PC-3 (cell line): ENCODE results near the gene SMCO1. TPM values are rescaled to one million over a fixed set of nuclear protein-coding genes. Genes with fewer than 3 reads are reported as not detected.

ENCODE experiments used
- ATAC-seq: fragments of 200-7000 bp; cut with Tn5 transposase; 2 replicates; pipeline ENCODE4 v1.9.1; 2020; ENCODE audit warnings: mild to moderate bottlenecking, moderate library complexity
- BruUV-seq: library from RNA; stranded (reverse); fragments of 400-500 nt; replicated peaks from 2 replicates; lab custom pipeline; 2021; lab: Mats Ljungman, UMichigan
- CTCF ChIA-PET: fragments of 300-600 bp; sonication (Branson Sonifier 250); formaldehyde crosslinking; loops from one replicate; lab custom pipeline; 2022; ENCODE audit warnings: antibody characterized with exemption; lab: Charles Lee
- POLR2A ChIA-PET: fragments of 300-600 bp; sonication (Branson Sonifier 250); formaldehyde crosslinking; loops from one replicate; lab custom pipeline; 2022; ENCODE audit warnings: antibody characterized with exemption; ENCODE audit not compliant: unreplicated experiment; lab: Charles Lee
- DNase-seq: peaks from one replicate; pipeline ENCODE4 v3.0.0-alpha.2; 2015
- H2AFZ ChIP-seq: fragments of 300-600 bp; sonication (generic); 2 replicates; pipeline ENCODE4 v1.6.0; 2016; ENCODE audit warnings: antibody characterized with exemption, low read length
- H3F3A ChIP-seq: fragments of 300-600 bp; sonication (generic); one replicate; pipeline ENCODE4 v1.6.0; 2017; ENCODE audit warnings: antibody characterized with exemption, low read length, control low read depth, mild to moderate bottlenecking; ENCODE audit not compliant: unreplicated experiment
- H3K27ac ChIP-seq: fragments of 300-600 bp; sonication (generic); 2 replicates; pipeline ENCODE4 v1.5.1; 2016; ENCODE audit warnings: mild to moderate bottlenecking, low read length
- H3K27me3 ChIP-seq: fragments of 300-600 bp; sonication (generic); 2 replicates; pipeline ENCODE4 v1.6.1; 2016; ENCODE audit warnings: low read length, mixed read lengths
- H3K36me3 ChIP-seq: fragments of 300-600 bp; sonication (generic); 2 replicates; pipeline ENCODE4 v1.6.1; 2016; ENCODE audit warnings: low read depth, mixed run types, low read length, mixed read lengths
- H3K4me1 ChIP-seq: fragments of 300-600 bp; sonication (generic); 2 replicates; pipeline ENCODE4 v1.5.1; 2016; ENCODE audit warnings: low read length; ENCODE audit not compliant: insufficient read depth
- H3K4me2 ChIP-seq: fragments of 300-600 bp; sonication (generic); 2 replicates; pipeline ENCODE4 v1.6.0; 2016; ENCODE audit warnings: low read length
- H3K4me3 ChIP-seq: fragments of 300-600 bp; sonication (generic); 2 replicates; pipeline ENCODE4 v1.5.1; 2016; ENCODE audit warnings: mild to moderate bottlenecking, low read length, mixed read lengths
- H3K79me2 ChIP-seq: fragments of 300-600 bp; sonication (generic); 2 replicates; pipeline ENCODE4 v1.6.1; 2017; ENCODE audit warnings: low read length, mixed read lengths
- H3K9ac ChIP-seq: fragments of 300-600 bp; sonication (generic); 2 replicates; pipeline ENCODE4 v1.6.0; 2016; ENCODE audit warnings: mild to moderate bottlenecking, low read length
- H3K9me2 ChIP-seq: fragments of 300-600 bp; sonication (generic); replicated peaks from 2 replicates; pipeline ENCODE4 v1.6.1; 2016; ENCODE audit warnings: mixed run types, low read length, mixed read lengths
- H3K9me3 ChIP-seq: fragments of 300-600 bp; sonication (generic); 2 replicates; pipeline ENCODE4 v1.6.1; 2016; ENCODE audit warnings: low read length, mixed read lengths
- H4K20me1 ChIP-seq: fragments of 300-600 bp; sonication (generic); 2 replicates; pipeline ENCODE4 v1.6.1; 2016; ENCODE audit warnings: low read length, mixed read lengths
- EZH2 ChIP-seq: fragments of 300-600 bp; sonication (generic); IDR thresholded peaks from one replicate; pipeline ENCODE4 v1.6.1; 2017; ENCODE audit warnings: antibody characterized with exemption, mild to moderate bottlenecking, low read length; ENCODE audit not compliant: unreplicated experiment
- EZH2phosphoT487 ChIP-seq: fragments of 300-600 bp; sonication (generic); IDR thresholded peaks from 2 replicates; pipeline ENCODE4 v1.6.1; 2018; ENCODE audit warnings: mild to moderate bottlenecking, antibody characterized with exemption, low read length, borderline replicate concordance
- intact Hi-C: fragments of 100-400 bp; cut with micrococcal nuclease; formaldehyde crosslinking; loops from 2 replicates; pipeline ENCODE4 v1.9.0; 2023
- total RNA-seq: library from RNA; depleted of rRNA; stranded (reverse); fragments of >200 nt; gene quantifications from 2 replicates; pipeline ENCODE4 v1.2.3, GENCODE V29; 2014
- TF ChIP-seq, protein P1 (sequence below): fragments of 300-600 bp; sonication (generic); conservative IDR thresholded peaks from 2 replicates; pipeline ENCODE4 v1.5.1; 2017; ENCODE audit warnings: antibody characterized with exemption, low read depth, mild to moderate bottlenecking, low read length

The SMCO1 gene
- total RNA-seq, 1 experiment from 2014 or later = not detected

DNA sequence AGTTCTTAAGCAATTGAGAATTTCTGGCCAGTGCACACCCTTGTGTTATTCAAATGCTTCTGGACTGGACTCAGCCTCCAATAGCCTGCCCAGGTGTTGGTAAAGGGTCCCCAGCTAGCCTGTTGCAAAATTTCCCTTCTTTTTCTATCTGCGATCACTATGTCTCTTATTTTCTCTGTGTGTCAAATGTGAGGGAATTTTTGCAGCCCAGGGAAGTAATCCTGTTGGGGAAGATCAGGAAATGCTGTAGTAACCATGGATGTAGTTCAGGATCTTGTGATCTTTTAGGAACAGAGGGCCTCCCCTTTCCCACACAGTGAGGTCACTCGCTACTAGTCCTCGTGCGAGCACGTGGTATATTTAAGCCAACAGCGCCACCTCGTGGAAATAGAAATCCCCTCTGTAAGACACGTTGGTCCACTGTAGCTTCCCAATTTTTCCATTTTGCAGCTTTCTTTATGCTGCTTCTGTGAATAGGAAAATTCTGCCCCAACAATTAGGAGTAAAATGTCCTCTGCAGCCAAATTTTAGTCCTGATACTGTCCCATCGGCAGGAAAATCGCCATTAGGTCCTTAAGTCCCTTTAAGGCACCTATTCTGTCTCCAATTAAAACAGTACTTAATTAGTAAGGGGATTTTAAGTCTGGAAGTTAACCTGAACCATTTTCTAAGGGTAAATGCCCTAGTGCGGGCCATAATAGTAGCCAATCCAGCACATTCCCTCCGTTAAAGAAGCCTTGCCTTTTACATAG is 4.0 kb upstream of the SMCO1 start:
- CTCF ChIA-PET = interaction anchor here (0.6 kb wide), 2 partner anchors 237 to 265 kb away, joined by 3 read pairs; no protein-coding TSS in a partner anchor
- Histone ChIP-seq H3K9me2 (no peaks in the 10 kb centered on the region), H3K4me3 (no peak overlapping the region), H3K9ac (no peak overlapping the region), H3K27ac (no peak overlapping the region), H3K4me1 (no peaks in the 10 kb centered on the region), H4K20me1 (no peaks in the 10 kb centered on the region), H3K36me3 (no peaks in the 10 kb centered on the region; the same call in 1 of the 2 replicates), H3K79me2 (no peaks in the 10 kb centered on the region), H3F3A (no peaks in the 10 kb centered on the region), H3K27me3 (no peaks in the 10 kb centered on the region), H3K9me3 (peaks cover 19% of the 10 kb centered on the region), H3K4me2 (no peak overlapping the region), H2AFZ (no peak overlapping the region)
- POLR2A ChIA-PET = no interaction called here
- ATAC-seq = peak; percentile 71
- no TSS peak for BruUV-seq
- intact Hi-C loops = loop anchor here (2.0 kb wide), 1 partner anchor 266 kb away; no protein-coding TSS in a partner anchor
- no peak for TF ChIP-seq EZH2
- TF ChIP-seq, protein P1, sequence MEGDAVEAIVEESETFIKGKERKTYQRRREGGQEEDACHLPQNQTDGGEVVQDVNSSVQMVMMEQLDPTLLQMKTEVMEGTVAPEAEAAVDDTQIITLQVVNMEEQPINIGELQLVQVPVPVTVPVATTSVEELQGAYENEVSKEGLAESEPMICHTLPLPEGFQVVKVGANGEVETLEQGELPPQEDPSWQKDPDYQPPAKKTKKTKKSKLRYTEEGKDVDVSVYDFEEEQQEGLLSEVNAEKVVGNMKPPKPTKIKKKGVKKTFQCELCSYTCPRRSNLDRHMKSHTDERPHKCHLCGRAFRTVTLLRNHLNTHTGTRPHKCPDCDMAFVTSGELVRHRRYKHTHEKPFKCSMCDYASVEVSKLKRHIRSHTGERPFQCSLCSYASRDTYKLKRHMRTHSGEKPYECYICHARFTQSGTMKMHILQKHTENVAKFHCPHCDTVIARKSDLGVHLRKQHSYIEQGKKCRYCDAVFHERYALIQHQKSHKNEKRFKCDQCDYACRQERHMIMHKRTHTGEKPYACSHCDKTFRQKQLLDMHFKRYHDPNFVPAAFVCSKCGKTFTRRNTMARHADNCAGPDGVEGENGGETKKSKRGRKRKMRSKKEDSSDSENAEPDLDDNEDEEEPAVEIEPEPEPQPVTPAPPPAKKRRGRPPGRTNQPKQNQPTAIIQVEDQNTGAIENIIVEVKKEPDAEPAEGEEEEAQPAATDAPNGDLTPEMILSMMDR = peak; percentile 74
- DNase-seq = peak; percentile 86

DNA sequence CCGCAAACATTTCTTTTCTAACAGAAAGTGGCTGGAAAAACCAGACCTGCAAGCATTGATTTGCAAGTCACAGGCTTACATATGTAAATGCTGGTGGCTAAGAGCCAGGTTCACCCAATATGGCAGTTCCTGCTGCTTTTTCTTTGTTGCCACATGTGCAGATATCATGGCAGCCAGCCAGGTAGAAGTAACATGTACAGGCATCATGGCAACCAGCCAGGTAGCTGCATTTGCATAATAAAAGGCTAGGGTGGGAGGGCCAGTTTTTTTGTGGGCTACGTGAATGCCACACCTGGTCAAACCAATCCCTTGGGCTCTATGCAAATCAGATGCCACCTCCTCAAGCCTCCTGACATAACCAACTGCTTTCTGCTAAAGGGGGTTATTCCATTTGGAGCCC is 2.8 kb upstream of the SMCO1 start:
- Histone ChIP-seq H3K9me2 (no peaks in the 10 kb centered on the region), H2AFZ (no peak overlapping the region), H3K27me3 (no peaks in the 10 kb centered on the region), H3K79me2 (no peaks in the 10 kb centered on the region), H3F3A (no peaks in the 10 kb centered on the region), H3K27ac (no peak overlapping the region), H4K20me1 (no peaks in the 10 kb centered on the region), H3K9me3 (peaks cover 19% of the 10 kb centered on the region), H3K4me3 (no peak overlapping the region), H3K4me2 (no peak overlapping the region), H3K4me1 (no peaks in the 10 kb centered on the region), H3K36me3 (no peaks in the 10 kb centered on the region; the same call in 1 of the 2 replicates), H3K9ac (no peak overlapping the region)
- intact Hi-C loops = loop anchor here (2.0 kb wide), 1 partner anchor 265 kb away; no protein-coding TSS in a partner anchor
- TF ChIP-seq EZH2phosphoT487 = no peak
- TF ChIP-seq, protein P1 = no peak
- no peak for TF ChIP-seq EZH2
- ATAC-seq = no peak
- ChIA-PET CTCF (no interaction called here), POLR2A (no interaction called here)
- DNase-seq = peak; percentile 7
- no TSS peak for BruUV-seq
